Testis (tissue), 3 donors: ENCODE measurements around the gene SLC29A3. TPM values are rescaled to one million over a fixed set of nuclear protein-coding genes. Genes with fewer than 3 reads are reported as not detected.

ENCODE experiments used
- DNase-seq: peaks from one replicate; pipeline ENCODE4 v3.0.0-alpha.2; 2019
- H3K27ac ChIP-seq, 2 donors: fragments of 200-600 bp; sonication (generic); one replicate each; pipeline ENCODE4 v1.5.1; 2019
- H3K27me3 ChIP-seq: fragments of 200-600 bp; sonication (generic); one replicate; pipeline ENCODE4 v1.5.1; 2019
- H3K36me3 ChIP-seq: fragments of 200-600 bp; sonication (generic); one replicate; pipeline ENCODE4 v1.5.1; 2017; ENCODE audit warnings: low read depth; ENCODE audit errors: missing control alignments
- H3K4me1 ChIP-seq: fragments of 200-600 bp; sonication (generic); one replicate; pipeline ENCODE4 v1.5.1; 2019
- H3K4me3 ChIP-seq, 2 donors: fragments of 200-600 bp; sonication (generic); one replicate each; pipeline ENCODE4 v1.5.1; 2017 to 2019
- H3K9me3 ChIP-seq: fragments of 200-600 bp; sonication (generic); one replicate; pipeline ENCODE4 v1.5.1; 2017
- CTCF ChIP-seq, 3 experiments: fragments of 450-650 bp in 2 of 3; fragments of 200-600 bp in 1 of 3; sonication (generic) in 1 of 3; IDR thresholded peaks; one replicate each; pipeline ENCODE4 v1.5.1; 2016 to 2019; ENCODE audit warnings: antibody characterized with exemption in 3 of 3, mild to moderate bottlenecking in 2 of 3, moderate library complexity in 1 of 3
- POLR2A ChIP-seq: fragments of 450-650 bp; IDR thresholded peaks from one replicate; pipeline ENCODE4 v1.6.1; 2017; ENCODE audit warnings: antibody characterized with exemption, mild to moderate bottlenecking, moderate library complexity
- WGBS, 2 donors: methylation state at CpG; one replicate each; pipeline ENCODE4 v1.1.5; 2018; 5-methylcytosine and 5-hydroxymethylcytosine counted together
- intact Hi-C: fragments of 100-400 bp; cut with DNase I; formaldehyde crosslinking; loops from one replicate; pipeline ENCODE4 v1.15.1; 2023; ENCODE audit warnings: low total_unique reads
- polyA plus RNA-seq: library from polyadenylated mRNA; stranded (reverse); fragments of 350-450 nt; fragmentation: Illumina TruSeq; extraction: RNeasy Lipid Tissue Mini Kit (QIAGEN cat#74804); gene quantifications from one replicate; pipeline ENCODE4 v1.2.3, GENCODE V29; 2014; ENCODE audit warnings: low read depth, low replicate concordance; ENCODE audit not compliant: insufficient read depth
- total RNA-seq, 2 donors: library from RNA; depleted of rRNA; stranded (reverse); fragments of >200 nt; gene quantifications; one replicate each; pipeline ENCODE4 v1.2.3, GENCODE V29; 2016

Gene SLC29A3
- total and polyA plus RNA-seq, 3 donors from 2014 or later: 10.7 to 14.0 (median 12.7) TPM

- no peak for DNase-seq
- TF ChIP-seq CTCF (IDR thresholded peaks at IDR 0.05) (no peak), POLR2A (no peak)
- Histone ChIP-seq H3K36me3 (no peaks in the 10 kb centered on the region), H3K4me3 (no peak overlapping the region), H3K9me3 (no peaks in the 10 kb centered on the region), H3K27me3 (no peaks in the 10 kb centered on the region), H3K4me1 (peaks cover 25% of the 10 kb centered on the region), H3K27ac (no peak overlapping the region)
- intact Hi-C loops: no loop called here
- 84 to 92% methylated on average over 11 of the region's 11 CpGs for WGBS, 2 donors
Measured at GRCh38 chr10:71374481-71375233, 55.6 kb downstream of the SLC29A3 start.

- WGBS, 2 donors: 56 to 71% methylated on average over 3 of the region's 3 CpGs
- no peaks in the 10 kb centered on the region for H3K27me3 ChIP-seq
- no peaks in the 10 kb centered on the region for H3K9me3 ChIP-seq
- H3K27ac ChIP-seq: no peak overlapping the region
- intact Hi-C loops: no loop called here
- H3K4me1 ChIP-seq: peaks cover 25% of the 10 kb centered on the region
- H3K36me3 ChIP-seq: no peaks in the 10 kb centered on the region
- H3K4me3 ChIP-seq: no peak overlapping the region
- DNase-seq: no peak
- TF ChIP-seq POLR2A: no peak
- TF ChIP-seq CTCF (IDR thresholded peaks at IDR 0.05): no peak
Measured at GRCh38 chr10:71375952-71376351, 56.9 kb downstream of the SLC29A3 start.

GRCh38 chr10:71378336-71379117 is 59.5 kb downstream of the SLC29A3 start:
- no peaks in the 10 kb centered on the region for H3K27me3 ChIP-seq
- H3K27ac ChIP-seq: peak overlapping the region; percentile 41 to 95
- WGBS, 2 donors: 51 to 55% methylated on average over 6 of the region's 6 CpGs
- no peaks in the 10 kb centered on the region for H3K9me3 ChIP-seq
- TF ChIP-seq CTCF (IDR thresholded peaks at IDR 0.05) (no peak), POLR2A (no peak)
- no peak overlapping the region for H3K4me3 ChIP-seq
- DNase-seq: no peak
- peaks cover 25% of the 10 kb centered on the region for H3K4me1 ChIP-seq
- intact Hi-C loops: no loop called here
- no peaks in the 10 kb centered on the region for H3K36me3 ChIP-seq

- WGBS, 2 donors: 58 to 60% methylated on average over 3 of the region's 3 CpGs
- peaks cover 25% of the 10 kb centered on the region for H3K4me1 ChIP-seq
- TF ChIP-seq CTCF (IDR thresholded peaks at IDR 0.05) (no peak), POLR2A (no peak)
- peak; percentile 36 for DNase-seq
- H3K36me3 ChIP-seq: no peaks in the 10 kb centered on the region
- H3K4me3 ChIP-seq: no peak overlapping the region
- peak overlapping the region; percentile 41 to 95 for H3K27ac ChIP-seq
- H3K27me3 ChIP-seq: no peaks in the 10 kb centered on the region
- H3K9me3 ChIP-seq: no peaks in the 10 kb centered on the region
- intact Hi-C loops: no loop called here
Measured at GRCh38 chr10:71379118-71379766, 60.2 kb downstream of the SLC29A3 start.
